Measurements from ENCODE around the gene RSPH1. TPM values are rescaled to one million over a fixed set of nuclear protein-coding genes. Genes with fewer than 3 reads are reported as not detected.

Gene RSPH1
- total RNA-seq, 2 experiments from 2014 or later = not detected

GRCh38 chr21:42513151-42513984, 17.3 kb upstream of the RSPH1 start, which contains the start of gene SLC37A1:
SLC37A1 (plus strand) TSS chr21:42513852; CDS start chr21:42518455, 4,603 bp downstream.
- H3K4me1 Mint-ChIP-seq (ENCODE audit: low read depth) = peaks cover 20% of the 10 kb centered on the region
- CTCF ChIA-PET = interaction anchor here (0.8 to 1.9 kb wide), 6 partner anchors 24 to 368 kb away, joined by 3 to 5 read pairs (median 3); no protein-coding TSS in a partner anchor
- DNase-seq = peak; percentile 39
- no peaks in the 10 kb centered on the region for H3K9me3 Mint-ChIP-seq
- ATAC-seq = peak; percentile 68
- peak within 1 kb of the TSS; percentile 77 for H3K4me3 Mint-ChIP-seq
- no peak for TF ChIP-seq CTCF (IDR thresholded peaks at IDR 0.05)
- POLR2A ChIA-PET = interaction anchor here (1.0 to 4.1 kb wide), 8 partner anchors 9 to 98 kb away, joined by 3 to 31 read pairs (median 4); no protein-coding TSS in a partner anchor
- no peaks in the 10 kb centered on the region for H3K27me3 Mint-ChIP-seq
- intact Hi-C loops (cut with micrococcal nuclease) = no loop called here
- peak within 1 kb of the TSS; percentile 66 for H3K27ac Mint-ChIP-seq
- peaks cover 8% of the 10 kb centered on the region for H3K36me3 Mint-ChIP-seq (ENCODE audit: low read depth)

- no peak for TF ChIP-seq CTCF (IDR thresholded peaks at IDR 0.05)
- POLR2A ChIA-PET = interaction anchor here (0.8 to 4.1 kb wide), 3 partner anchors 14 to 24 kb away, joined by 4 to 31 read pairs (median 4); no protein-coding TSS in a partner anchor
- no peak for ATAC-seq
- intact Hi-C loops (cut with micrococcal nuclease) = no loop called here
- CTCF ChIA-PET = interaction anchor here (1.0 to 1.9 kb wide), 2 partner anchors 15 to 24 kb away, joined by 3 to 5 read pairs; no protein-coding TSS in a partner anchor
- Mint-ChIP-seq H3K27ac (peak overlapping the region; percentile 56), H3K9me3 (no peaks in the 10 kb centered on the region), H3K4me1 (ENCODE audit: low read depth) (peaks cover 18% of the 10 kb centered on the region), H3K36me3 (ENCODE audit: low read depth) (peaks cover 6% of the 10 kb centered on the region), H3K4me3 (peak overlapping the region; percentile 39), H3K27me3 (no peaks in the 10 kb centered on the region)
- no peak for DNase-seq
These were observed 16.5 kb upstream of the RSPH1 start for GRCh38 chr21:42512346-42513034.

- H3K9me3 Mint-ChIP-seq = no peaks in the 10 kb centered on the region
- H3K4me3 Mint-ChIP-seq = no peak overlapping the region
- ChIA-PET POLR2A (interaction anchor here (0.9 kb wide), 1 partner anchor 27 kb away, joined by 3 read pairs; no protein-coding TSS in a partner anchor), CTCF (no interaction called here)
- H3K27me3 Mint-ChIP-seq = peaks cover 1% of the 10 kb centered on the region
- no peak overlapping the region for H3K27ac Mint-ChIP-seq
- H3K36me3 Mint-ChIP-seq (ENCODE audit: low read depth) = no peaks in the 10 kb centered on the region
- H3K4me1 Mint-ChIP-seq (ENCODE audit: low read depth) = peaks cover under 1% of the 10 kb centered on the region
- intact Hi-C loops (cut with micrococcal nuclease) = no loop called here
- TF ChIP-seq CTCF (IDR thresholded peaks at IDR 0.05) = no peak
- DNase-seq (no peak), ATAC-seq (no peak)
These were observed 13.2 kb upstream of the RSPH1 start for GRCh38 chr21:42509244-42509643.

- Mint-ChIP-seq H3K9me3 (no peaks in the 10 kb centered on the region), H3K27ac (no peak overlapping the region), H3K4me3 (no peak overlapping the region), H3K36me3 (ENCODE audit: low read depth) (no peaks in the 10 kb centered on the region), H3K27me3 (peaks cover 1% of the 10 kb centered on the region), H3K4me1 (ENCODE audit: low read depth) (peaks cover 10% of the 10 kb centered on the region)
- CTCF ChIA-PET = interaction anchor here (0.6 kb wide), 1 partner anchor 41 kb away, joined by 3 read pairs; no protein-coding TSS in a partner anchor
- POLR2A ChIA-PET = interaction anchor here (0.9 kb wide), 1 partner anchor 26 kb away, joined by 3 read pairs; no protein-coding TSS in a partner anchor
- no peak for DNase-seq
- intact Hi-C loops (cut with micrococcal nuclease) = no loop called here
- ATAC-seq = no peak
- no peak for TF ChIP-seq CTCF (IDR thresholded peaks at IDR 0.05)
These were observed 12.3 kb upstream of the RSPH1 start for GRCh38 chr21:42508371-42508770.

Measured in activated CD8-positive, alpha-beta T cell treated with anti-CD3 and anti-CD28 coated beads for 36 hours (primary cell).